ENCODE data around the gene EXOC6B. TPM values are rescaled to one million over a fixed set of nuclear protein-coding genes. Genes with fewer than 3 reads are reported as not detected.
"Not testable (repeated sequence)": the region's sequence is repeated elsewhere in the genome, so short reads cannot be mapped to it uniquely, and the experiment has no call there.

The EXOC6B gene
- total and polyA plus RNA-seq, 2 donors from 2014 or later = 5.9 to 31.3 TPM

GRCh38 chr2:72561621-72562318, 264.1 kb downstream of the EXOC6B start:
- TF ChIP-seq CTCF (IDR thresholded peaks at IDR 0.05; ENCODE audit: borderline replicate concordance, extremely low read depth, insufficient read depth) = no peak
- Histone ChIP-seq H3K27me3 (ENCODE audit: control insufficient read depth, insufficient read depth, low read length) (no peaks in the 10 kb centered on the region), H3K9me3 (ENCODE audit: control insufficient read depth in 2 of 3, insufficient read depth in 1 of 3, low read length in 3 of 3) (no peaks in the 10 kb centered on the region), H3K9ac (ENCODE audit: low read length in 3 of 3) (no peak overlapping the region), H3K27ac (ENCODE audit: low read depth in 2 of 2, low read length in 2 of 2) (no peak overlapping the region), H3K4me1 (ENCODE audit: control insufficient read depth in 2 of 3, insufficient read depth in 2 of 3, low read depth in 1 of 3, low read length in 3 of 3) (no peaks in the 10 kb centered on the region), H3K36me3 (ENCODE audit: control insufficient read depth in 2 of 3, insufficient read depth in 3 of 3, low read length in 3 of 3) (no peaks in the 10 kb centered on the region), H3K4me3 (ENCODE audit: low read length in 3 of 3) (no peak overlapping the region)
- intact Hi-C loops (cut with DNase I) = no loop called here
- FAIRE-seq = no peak
- no peak for DNase-seq

- H3K9me3 ChIP-seq (ENCODE audit: control insufficient read depth in 2 of 3, insufficient read depth in 1 of 3, low read length in 3 of 3) = peaks cover 0 to 5% (median 0%) of the 10 kb centered on the region in 3 donors
- no peak overlapping the region for H3K27ac ChIP-seq (ENCODE audit: low read depth in 2 of 2, low read length in 2 of 2)
- H3K4me1 ChIP-seq (ENCODE audit: control insufficient read depth in 2 of 3, insufficient read depth in 2 of 3, low read depth in 1 of 3, low read length in 3 of 3) = no peaks in the 10 kb centered on the region
- intact Hi-C loops (cut with DNase I) = no loop called here
- TF ChIP-seq CTCF (IDR thresholded peaks at IDR 0.05; ENCODE audit: borderline replicate concordance, extremely low read depth, insufficient read depth) = no peak
- DNase-seq = no peak
- no peaks in the 10 kb centered on the region for H3K27me3 ChIP-seq (ENCODE audit: control insufficient read depth, insufficient read depth, low read length)
- no peak overlapping the region for H3K9ac ChIP-seq (ENCODE audit: low read length in 3 of 3)
- H3K36me3 ChIP-seq (ENCODE audit: control insufficient read depth in 2 of 3, insufficient read depth in 3 of 3, low read length in 3 of 3) = peaks cover 0 to 3% (median 0%) of the 10 kb centered on the region in 3 donors
- no peak overlapping the region for H3K4me3 ChIP-seq (ENCODE audit: low read length in 3 of 3)
- FAIRE-seq = no peak
Measured at GRCh38 chr2:72555943-72556342, 269.9 kb downstream of the EXOC6B start.

GRCh38 chr2:72555363-72555762, 270.5 kb downstream of the EXOC6B start:
- H3K27ac ChIP-seq (ENCODE audit: low read depth in 2 of 2, low read length in 2 of 2); FAIRE-seq; H3K4me3 ChIP-seq (ENCODE audit: low read length in 3 of 3); DNase-seq; H3K9me3 ChIP-seq (ENCODE audit: control insufficient read depth in 2 of 3, insufficient read depth in 1 of 3, low read length in 3 of 3); H3K27me3 ChIP-seq (ENCODE audit: control insufficient read depth, insufficient read depth, low read length); H3K36me3 ChIP-seq (ENCODE audit: control insufficient read depth in 2 of 3, insufficient read depth in 3 of 3, low read length in 3 of 3); intact Hi-C loops (cut with DNase I); H3K4me1 ChIP-seq (ENCODE audit: control insufficient read depth in 2 of 3, insufficient read depth in 2 of 3, low read depth in 1 of 3, low read length in 3 of 3); H3K9ac ChIP-seq (ENCODE audit: low read length in 3 of 3): not testable (repeated sequence)

GRCh38 chr2:72554910-72555309, 270.9 kb downstream of the EXOC6B start:
- DNase-seq; H3K4me3 ChIP-seq (ENCODE audit: low read length in 3 of 3); H3K27me3 ChIP-seq (ENCODE audit: control insufficient read depth, insufficient read depth, low read length); H3K9me3 ChIP-seq (ENCODE audit: control insufficient read depth in 2 of 3, insufficient read depth in 1 of 3, low read length in 3 of 3); H3K4me1 ChIP-seq (ENCODE audit: control insufficient read depth in 2 of 3, insufficient read depth in 2 of 3, low read depth in 1 of 3, low read length in 3 of 3); H3K27ac ChIP-seq (ENCODE audit: low read depth in 2 of 2, low read length in 2 of 2); intact Hi-C loops (cut with DNase I); H3K9ac ChIP-seq (ENCODE audit: low read length in 3 of 3); H3K36me3 ChIP-seq (ENCODE audit: control insufficient read depth in 2 of 3, insufficient read depth in 3 of 3, low read length in 3 of 3); FAIRE-seq: not testable (repeated sequence)
